NCI-H2029 (cell line): ENCODE data around the gene CRYM.
"Not testable (repeated sequence)": the region's sequence is repeated elsewhere in the genome, so short reads cannot be mapped to it uniquely, and the experiment has no call there.

Source experiments
- DNase-seq: peaks from one replicate; lab custom pipeline; 2025; lab: John Stamatoyannopoulos, UW

The CRYM gene

GRCh38 chr16:21279501-21279900, 1.4 kb upstream of the CRYM start:
- DNase-seq: no peak

GRCh38 chr16:21277045-21277926, 804 bp downstream of the CRYM start:
- peak; percentile 30 for DNase-seq

- DNase-seq: no peak
These were observed 2.0 kb downstream of the CRYM start for GRCh38 chr16:21276090-21276489.

- DNase-seq: no peak
These were observed 2.6 kb downstream of the CRYM start for GRCh38 chr16:21275529-21275928.

- no peak for DNase-seq
These were observed 3.8 kb downstream of the CRYM start for GRCh38 chr16:21274172-21274726.

GRCh38 chr16:21272763-21273162, 5.3 kb downstream of the CRYM start:
- DNase-seq: not testable (repeated sequence)

- DNase-seq: no peak
These were observed 5.8 kb downstream of the CRYM start for GRCh38 chr16:21272253-21272652.

GRCh38 chr16:21268236-21268635, 9.9 kb downstream of the CRYM start:
- DNase-seq: no peak

- DNase-seq: no peak
These were observed 10.8 kb downstream of the CRYM start for GRCh38 chr16:21267298-21267697.

- DNase-seq: peak; percentile 84
These were observed 12.8 kb downstream of the CRYM start for GRCh38 chr16:21265104-21265837.

- no peak for DNase-seq
These were observed 13.5 kb downstream of the CRYM start for GRCh38 chr16:21264571-21265036.

GRCh38 chr16:21263640-21264570, 14.2 kb downstream of the CRYM start:
- peak; percentile 77 for DNase-seq

GRCh38 chr16:21262779-21263639, 15.1 kb downstream of the CRYM start:
- no peak for DNase-seq

GRCh38 chr16:21260870-21261791, 17.0 kb downstream of the CRYM start:
- peak; percentile 21 for DNase-seq

GRCh38 chr16:21257284-21257683, 20.8 kb downstream of the CRYM start:
- DNase-seq: no peak

- DNase-seq: no peak
These were observed 21.5 kb downstream of the CRYM start for GRCh38 chr16:21256636-21257035.

- DNase-seq: no peak
These were observed 24.6 kb downstream of the CRYM start for GRCh38 chr16:21253470-21253869.

GRCh38 chr16:21250072-21250923, 27.8 kb downstream of the CRYM start:
- no peak for DNase-seq

GRCh38 chr16:21248179-21248578, 29.9 kb downstream of the CRYM start:
- not testable (repeated sequence) for DNase-seq
